Stimulated activated CD4-positive, alpha-beta T cell treated with anti-CD3 and anti-CD28 coated beads, TNF-alpha, amount 100 ng/mL, for 48 hours (primary cell): ENCODE results near the gene POU3F3.

ENCODE experiments used
- DNase-seq, 3 donors: peaks; one replicate each; pipeline ENCODE4 v3.0.0-alpha.2; 2020; ENCODE audit warnings: low read depth in 3 of 3

The POU3F3 gene

GRCh38 chr2:104846786-104847585 lies 6.9 kb upstream of the POU3F3 start:
- DNase-seq: no peak

GRCh38 chr2:104847586-104848160 lies 6.2 kb upstream of the POU3F3 start:
- no peak for DNase-seq

- no peak for DNase-seq
Measured at GRCh38 chr2:104848526-104848925, 5.4 kb upstream of the POU3F3 start.

GRCh38 chr2:104849101-104849500 lies 4.8 kb upstream of the POU3F3 start:
- DNase-seq: no peak

- DNase-seq: peak in 2 of 3 donors; percentile 52 to 65
Measured at GRCh38 chr2:104849618-104850141, 4.2 kb upstream of the POU3F3 start.

GRCh38 chr2:104850361-104851290 lies 3.3 kb upstream of the POU3F3 start:
- DNase-seq: no peak

- no peak for DNase-seq
Measured at GRCh38 chr2:104851291-104852089, 2.4 kb upstream of the POU3F3 start.

- DNase-seq: no peak
Measured at GRCh38 chr2:104852090-104852666, 1.7 kb upstream of the POU3F3 start.

- no peak for DNase-seq
Measured at GRCh38 chr2:104854498-104855220, 744 bp downstream of the POU3F3 start.

GRCh38 chr2:104855221-104856085 lies 1.5 kb downstream of the POU3F3 start:
- DNase-seq: no peak

- DNase-seq: no peak
Measured at GRCh38 chr2:104856086-104856972, 2.4 kb downstream of the POU3F3 start.

- no peak for DNase-seq
Measured at GRCh38 chr2:104856973-104857261, 3.0 kb downstream of the POU3F3 start.

GRCh38 chr2:104857262-104858005 lies 3.5 kb downstream of the POU3F3 start:
- no peak for DNase-seq

- no peak for DNase-seq
Measured at GRCh38 chr2:104858006-104858978, 4.4 kb downstream of the POU3F3 start.

GRCh38 chr2:104859291-104859765 lies 5.4 kb downstream of the POU3F3 start:
- no peak for DNase-seq

- DNase-seq: no peak
Measured at GRCh38 chr2:104859766-104860450, 6.0 kb downstream of the POU3F3 start.
